ENCODE data around the gene TXLNG. TPM values are rescaled to one million over a fixed set of nuclear protein-coding genes. Genes with fewer than 3 reads are reported as not detected.

TXLNG gene
- total and polyA plus RNA-seq, 2 of the 13 experiments (the other 11 are each of a cell fraction or from before 2014, with no cell fraction given): 13.1 to 15.5 TPM

- TF ChIP-seq ZNF788 (CRISPR knock-in tag; IDR thresholded peaks at IDR 0.05; ENCODE audit: borderline replicate concordance) (no peak), ZNF547 (CRISPR knock-in tag; IDR thresholded peaks at IDR 0.05) (no peak), ZC3H13 (CRISPR knock-in tag; IDR thresholded peaks at IDR 0.05) (no peak), ZNF589 (CRISPR knock-in tag; conservative IDR thresholded peaks at IDR 0.05) (no peak), TFDP1 (CRISPR knock-in tag; IDR thresholded peaks at IDR 0.05; ENCODE audit: borderline replicate concordance) (0 out of 2 replicates have a peak, but pooled peaks have one; percentile 24), GATA4 (IDR thresholded peaks at IDR 0.05; ENCODE audit: borderline replicate concordance, low read depth) (peak; percentile 93), HMG20B (CRISPR knock-in tag; conservative IDR thresholded peaks at IDR 0.05) (no peak), HDAC1 (CRISPR knock-in tag; IDR thresholded peaks at IDR 0.05) (no peak), GTF3A (CRISPR knock-in tag; conservative IDR thresholded peaks at IDR 0.05) (no peak), FOXK2 (IDR thresholded peaks at IDR 0.05) (peak; percentile 17; the same call in 1 of the 2 replicates), ZNF280D (CRISPR knock-in tag; IDR thresholded peaks at IDR 0.05) (0 out of 2 replicates have a peak, but pooled peaks have one; percentile 1), HDAC6 (IDR thresholded peaks at IDR 0.05; ENCODE audit: low read depth, low read length) (no peak), ATF7 (IDR thresholded peaks at IDR 0.05) (no peak), ATF7 (CRISPR knock-in tag; IDR thresholded peaks at IDR 0.05) (no peak), ZNF484 (CRISPR knock-in tag; IDR thresholded peaks at IDR 0.05; ENCODE audit: borderline replicate concordance, low read depth) (no peak), MXI1 (IDR thresholded peaks at IDR 0.05; ENCODE audit: borderline replicate concordance, low read depth, low read length) (no peak; the same call in 2 of the 3 replicates), ZNF17 (CRISPR knock-in tag; IDR thresholded peaks at IDR 0.05) (no peak), YY1 (IDR thresholded peaks at IDR 0.05; ENCODE audit: insufficient read depth, insufficient replicate concordance, low read depth, low read length) (peak; percentile 65), MED13 (CRISPR knock-in tag; IDR thresholded peaks at IDR 0.05) (0 out of 2 replicates have a peak, but pooled peaks have one; percentile 33), SUZ12 (IDR thresholded peaks at IDR 0.05; ENCODE audit: low read depth, low read length) (peak; percentile 35; the same call in 1 of the 2 replicates), SMC3 (IDR thresholded peaks at IDR 0.05; ENCODE audit: low read length) (no peak), NFRKB (IDR thresholded peaks at IDR 0.05) (no peak), PAX8 (CRISPR knock-in tag; IDR thresholded peaks at IDR 0.05; ENCODE audit: borderline replicate concordance) (no peak), BHLHE40 (IDR thresholded peaks at IDR 0.05; ENCODE audit: low read length) (no peak), TSC22D2 (CRISPR knock-in tag; IDR thresholded peaks at IDR 0.05; ENCODE audit: borderline replicate concordance) (no peak), ZNF772 (CRISPR knock-in tag; IDR thresholded peaks at IDR 0.05) (no peak), MAFF (IDR thresholded peaks at IDR 0.05; ENCODE audit: low read depth, low read length) (no peak), ZNF619 (CRISPR knock-in tag; IDR thresholded peaks at IDR 0.05) (no peak), ZNF713 (CRISPR knock-in tag; IDR thresholded peaks at IDR 0.05) (no peak)
These were observed 14.5 kb upstream of the TXLNG start (continued) for GRCh38 chrX:16771483-16772398.
